HG02840 (cell line): ENCODE measurements around the gene CPED1.

Experiments
- ATAC-seq: cut with Tn5 transposase; IDR thresholded peaks from one replicate; pipeline ENCODE4 v1.9.1; 2021; ENCODE audit warnings: mild to moderate bottlenecking, moderate library complexity, moderate number of reproducible peaks; ENCODE audit not compliant: unreplicated experiment, low FRiP score

CPED1 gene

DNA sequence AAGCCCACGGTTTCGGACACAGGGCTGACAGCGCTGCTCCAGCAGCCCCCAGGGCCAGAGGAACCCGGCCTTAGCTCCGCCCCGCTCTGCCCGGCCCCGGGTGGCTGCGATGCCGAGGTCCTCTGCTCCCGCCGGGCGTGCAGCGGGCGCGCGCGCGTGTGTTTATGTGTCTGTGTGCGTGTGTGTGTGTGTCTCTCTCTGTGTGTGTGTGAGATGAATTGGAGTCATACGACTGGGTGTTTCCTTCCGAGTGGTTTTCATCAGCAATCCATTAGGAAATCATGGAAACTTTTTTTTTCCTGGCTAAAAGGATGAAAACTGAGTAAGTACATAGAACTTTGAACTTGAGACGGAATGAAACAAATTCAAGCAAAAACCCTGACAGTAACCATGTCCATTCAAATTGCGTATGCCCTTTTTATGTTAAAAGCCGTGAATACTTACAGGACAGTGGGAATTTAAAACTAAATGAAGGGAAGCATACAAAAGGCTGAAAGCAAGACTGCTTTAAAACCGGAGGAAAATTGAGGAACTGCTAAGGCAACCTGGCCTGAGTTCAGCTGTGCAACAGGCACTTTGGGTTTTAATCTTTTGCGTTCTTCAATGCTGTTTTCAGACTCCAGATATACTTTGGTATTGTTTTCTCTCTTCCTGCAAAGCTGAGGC is at the start of gene CPED1:
CPED1 (plus strand) TSS at position 121 of the 666 bp plus-strand sequence. CDS start 911 bp downstream, outside the sequence.
- ATAC-seq = no peak

DNA sequence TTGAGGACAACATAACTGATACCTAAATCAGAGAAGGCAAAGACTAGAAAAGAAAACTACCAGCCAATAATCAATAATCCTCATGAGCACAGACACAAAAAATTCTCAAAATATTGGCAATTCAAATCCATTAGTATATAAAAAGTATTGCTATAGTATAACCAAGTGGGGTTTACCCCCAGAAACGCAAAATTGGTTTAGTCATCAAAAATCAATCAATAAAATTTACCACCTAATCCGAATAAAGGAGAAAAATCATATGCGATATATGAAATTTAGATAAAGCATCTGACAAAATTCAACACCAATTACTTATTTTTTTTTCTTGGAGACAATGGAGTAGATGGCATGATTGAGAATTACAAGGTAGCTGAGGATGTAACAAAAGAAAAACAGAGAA is 49.2 kb upstream of the CPED1 start:
- ATAC-seq = no peak

DNA sequence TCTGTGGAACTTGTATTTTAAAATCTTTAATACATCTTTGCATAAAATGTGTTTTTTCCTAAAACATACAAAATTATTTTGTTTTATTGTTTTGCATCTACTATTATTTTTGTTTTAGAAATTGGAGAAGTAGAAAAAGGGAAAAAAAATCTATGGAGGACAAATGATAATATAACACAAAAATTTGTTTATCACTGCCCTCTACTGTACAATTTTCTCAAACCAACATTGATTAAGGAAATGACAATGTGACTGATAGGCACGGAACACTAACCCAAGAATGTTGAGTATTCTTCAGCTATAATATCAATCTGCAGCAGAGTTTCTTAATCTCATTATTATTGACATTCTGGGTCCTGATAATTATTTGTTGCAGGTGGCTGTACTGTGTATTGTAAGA is 47.4 kb upstream of the CPED1 start:
- ATAC-seq = no peak

DNA sequence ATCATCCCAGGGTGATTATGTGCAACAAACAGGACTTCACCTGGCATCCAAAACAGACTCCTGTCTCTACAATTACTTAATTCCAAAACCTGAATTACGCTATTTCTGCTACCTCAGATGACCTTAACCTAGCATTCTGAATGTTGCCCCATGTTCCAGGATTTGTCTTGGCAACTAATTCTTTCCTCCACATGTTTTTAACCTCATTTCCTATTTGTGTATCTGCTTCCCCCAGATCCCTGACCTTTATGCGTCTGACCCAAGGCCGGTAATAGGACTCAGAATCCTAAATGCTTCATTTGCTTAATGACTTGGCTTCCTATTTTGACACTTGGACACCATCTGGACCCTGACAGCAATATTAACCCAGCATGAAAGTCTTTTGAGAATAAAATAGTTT is 46.7 kb upstream of the CPED1 start:
- ATAC-seq = no peak

DNA sequence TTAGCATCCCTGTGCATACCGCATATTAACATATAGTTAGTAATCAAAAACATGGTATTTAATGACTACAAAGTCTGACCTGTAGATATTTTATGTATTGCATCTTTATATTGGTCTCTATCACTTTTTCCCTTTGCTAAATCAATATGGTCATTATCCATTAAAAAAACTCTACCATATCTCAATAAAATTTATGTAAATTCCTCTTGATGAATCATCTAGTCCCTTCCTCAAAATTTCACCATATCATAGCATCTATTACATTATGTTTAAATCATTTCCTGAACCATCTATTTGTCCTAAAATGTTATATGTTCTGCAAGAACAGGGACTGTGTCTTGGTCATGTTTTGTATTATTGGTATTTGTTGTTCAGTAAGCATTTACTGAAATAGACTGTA is 45.6 kb upstream of the CPED1 start:
- no peak for ATAC-seq

DNA sequence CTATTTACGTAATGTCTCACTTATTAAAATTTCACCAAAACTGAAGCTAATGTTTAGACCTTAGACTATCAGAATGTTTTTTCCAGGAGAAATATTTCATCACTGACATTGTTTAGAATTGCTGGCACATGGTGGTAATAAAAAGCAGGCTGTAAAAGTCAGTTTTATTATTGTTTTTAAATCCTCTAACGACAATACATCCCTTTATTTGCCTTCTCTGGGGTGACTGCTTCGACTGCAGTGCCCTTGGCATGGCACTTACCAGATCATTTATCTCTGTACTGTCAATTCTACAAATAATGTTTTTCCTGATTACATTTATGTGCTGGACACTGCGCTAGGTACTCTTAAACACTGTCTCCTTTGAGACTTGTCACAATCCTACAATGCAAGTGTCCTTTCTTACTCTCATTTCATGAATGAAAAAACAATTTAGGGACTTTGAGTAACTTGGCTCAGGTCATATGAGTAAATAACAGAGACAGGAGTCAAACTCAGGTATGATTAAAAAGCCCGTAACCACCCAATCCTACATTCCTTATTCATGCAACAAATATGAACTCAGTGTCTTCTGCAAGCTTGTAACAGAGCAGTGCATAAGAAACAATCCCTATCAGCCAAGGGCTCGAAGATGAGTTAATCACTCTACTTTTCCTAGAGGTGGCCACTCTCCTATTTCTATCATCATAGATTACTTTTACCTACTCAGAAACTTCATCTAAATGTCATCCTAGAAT is 43.5 kb upstream of the CPED1 start:
- ATAC-seq = no peak

DNA sequence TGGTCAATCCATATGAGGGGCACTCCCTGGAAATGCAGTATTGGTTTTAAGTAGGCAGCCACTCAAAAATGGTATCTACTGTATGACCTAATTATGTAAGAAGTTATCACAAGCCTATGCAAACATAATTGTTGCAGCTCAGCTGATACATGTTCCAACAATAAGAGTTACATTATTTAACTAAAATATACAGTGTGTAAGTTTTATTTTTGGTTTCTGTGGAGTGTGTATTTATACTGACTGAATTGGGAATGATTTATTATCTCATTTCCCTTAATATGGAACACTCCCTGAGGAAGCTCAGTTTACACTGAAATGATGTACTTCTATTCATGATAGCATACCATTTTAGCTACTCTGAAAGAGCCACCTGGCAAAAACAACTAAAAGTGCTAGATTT is 40.5 kb upstream of the CPED1 start:
- ATAC-seq = no peak

DNA sequence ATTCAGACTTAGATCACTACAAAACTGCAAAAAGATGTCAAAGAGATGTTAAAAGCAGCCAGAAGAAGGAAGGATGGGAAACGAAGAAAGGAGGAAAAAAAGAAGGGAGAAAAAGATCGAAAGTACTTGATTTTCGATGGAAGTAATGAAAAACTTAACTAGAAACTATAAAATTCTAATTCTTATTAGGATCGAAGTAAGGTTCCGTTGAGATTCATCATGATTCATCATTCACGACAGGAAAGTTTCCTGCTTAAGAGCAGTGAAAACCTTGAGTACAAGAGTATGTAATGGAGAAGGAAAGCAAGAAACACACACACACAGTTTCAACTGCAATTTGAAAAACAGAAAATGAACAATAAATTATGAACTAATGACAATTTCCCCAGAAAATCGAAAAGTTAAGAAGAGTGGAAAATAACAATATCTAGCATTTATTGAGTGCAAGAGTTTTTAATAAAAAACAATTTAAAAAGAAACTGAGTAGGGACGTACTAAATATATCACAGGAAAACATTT is 39.1 kb upstream of the CPED1 start:
- ATAC-seq = no peak

DNA sequence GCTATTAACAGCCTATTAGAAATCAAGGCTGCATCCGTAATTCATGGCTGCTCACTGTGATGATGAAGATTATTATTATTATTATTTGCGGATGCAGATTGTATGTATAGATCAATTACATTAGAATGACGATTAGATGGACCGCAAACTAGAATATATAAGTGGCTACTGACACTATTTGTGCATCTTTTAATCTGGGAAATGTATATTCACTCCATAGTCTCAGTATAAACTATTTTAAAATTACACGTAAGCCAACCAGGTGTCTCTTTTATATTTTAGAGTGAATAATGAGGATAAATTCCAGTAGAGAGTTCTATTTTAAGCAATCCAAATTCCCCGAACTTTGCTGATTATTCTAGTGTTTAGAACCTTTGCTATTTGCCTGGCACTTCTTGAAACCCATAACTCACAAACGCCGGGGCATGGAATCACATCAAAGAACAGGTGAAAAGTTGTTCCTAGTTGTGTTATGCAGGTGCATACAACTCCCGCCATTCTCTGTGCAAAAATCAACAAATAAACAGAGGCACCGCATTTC is 38.4 kb upstream of the CPED1 start:
- no peak for ATAC-seq

DNA sequence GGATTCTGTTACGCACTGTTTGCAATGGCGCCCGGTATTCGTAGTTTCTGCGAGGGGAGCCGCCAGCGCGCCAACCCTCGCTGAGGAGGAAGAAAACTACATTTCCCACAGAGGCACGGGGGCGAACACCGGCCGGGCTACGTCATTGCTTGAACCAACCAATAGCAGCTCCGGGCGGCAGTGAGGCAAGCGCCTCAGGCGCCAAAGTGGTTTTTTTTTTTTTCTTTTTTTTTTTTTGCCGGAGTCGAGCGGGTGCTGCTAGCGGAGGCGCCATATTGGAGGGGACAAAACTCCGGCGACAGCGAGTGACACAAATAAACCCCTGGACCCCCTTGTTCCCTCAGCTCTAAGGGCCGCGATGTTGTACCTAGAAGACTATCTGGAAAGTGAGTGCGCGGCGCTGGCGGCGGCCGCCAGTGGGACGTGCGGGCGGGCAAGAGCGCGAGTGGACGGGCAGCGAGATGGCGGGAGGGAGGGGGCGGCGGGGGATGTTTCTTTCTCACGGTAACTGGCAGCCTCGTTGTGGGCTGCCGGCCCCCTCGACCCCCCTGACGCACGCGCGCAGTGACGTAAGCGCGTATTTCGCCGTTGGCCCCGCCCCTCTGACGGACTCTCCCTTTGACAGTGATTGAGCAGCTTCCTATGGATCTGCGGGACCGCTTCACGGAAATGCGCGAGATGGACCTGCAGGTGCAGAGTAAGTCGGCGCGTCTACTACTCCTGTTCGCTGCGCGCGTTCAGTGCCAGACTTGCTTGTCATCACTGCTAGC is 37.8 kb upstream of the CPED1 start, which contains the start of gene ING3:
ING3 (plus strand) TSS at position 239 of the 770 bp plus-strand sequence; CDS start at position 359, 120 bp downstream.
- ATAC-seq = peak; percentile 98

DNA sequence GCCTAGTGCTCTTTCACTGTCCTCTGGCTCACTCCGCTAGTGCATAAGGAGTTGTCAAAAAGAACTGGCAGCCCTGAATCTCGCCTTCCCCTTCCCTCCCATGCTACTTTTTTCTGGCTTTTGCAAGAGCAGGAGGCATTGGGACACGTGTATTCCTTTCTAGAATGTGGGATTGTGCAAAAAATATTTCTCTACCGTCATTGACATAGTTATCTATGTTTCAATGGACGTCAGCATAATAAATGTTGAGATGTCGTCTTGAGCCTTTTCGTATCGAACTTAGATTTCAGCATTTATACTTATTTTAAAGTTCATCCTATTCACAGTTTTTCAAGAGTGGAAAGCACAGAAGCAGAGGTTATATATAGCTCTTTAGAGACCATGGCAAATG is 37.2 kb upstream of the CPED1 start:
- no peak for ATAC-seq

DNA sequence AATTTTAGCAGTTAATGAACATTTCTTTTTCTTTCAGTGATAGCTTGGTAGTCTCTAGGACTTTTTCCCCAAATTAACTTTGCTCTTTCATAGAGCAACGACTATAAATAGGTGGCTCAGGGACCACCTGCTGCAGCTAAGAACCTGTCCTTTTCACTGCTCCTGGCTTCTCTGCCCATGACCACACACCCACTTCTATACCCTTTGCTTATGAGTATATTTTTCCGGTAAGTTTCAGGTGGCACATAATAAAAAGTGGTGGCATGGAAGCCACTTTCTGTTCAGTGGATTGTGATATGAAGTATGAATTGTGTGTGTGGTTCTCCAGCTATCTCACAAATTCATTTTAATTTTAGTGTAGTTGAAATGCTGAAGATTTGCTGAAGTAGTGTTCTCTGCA is 36.7 kb upstream of the CPED1 start:
- no peak for ATAC-seq

DNA sequence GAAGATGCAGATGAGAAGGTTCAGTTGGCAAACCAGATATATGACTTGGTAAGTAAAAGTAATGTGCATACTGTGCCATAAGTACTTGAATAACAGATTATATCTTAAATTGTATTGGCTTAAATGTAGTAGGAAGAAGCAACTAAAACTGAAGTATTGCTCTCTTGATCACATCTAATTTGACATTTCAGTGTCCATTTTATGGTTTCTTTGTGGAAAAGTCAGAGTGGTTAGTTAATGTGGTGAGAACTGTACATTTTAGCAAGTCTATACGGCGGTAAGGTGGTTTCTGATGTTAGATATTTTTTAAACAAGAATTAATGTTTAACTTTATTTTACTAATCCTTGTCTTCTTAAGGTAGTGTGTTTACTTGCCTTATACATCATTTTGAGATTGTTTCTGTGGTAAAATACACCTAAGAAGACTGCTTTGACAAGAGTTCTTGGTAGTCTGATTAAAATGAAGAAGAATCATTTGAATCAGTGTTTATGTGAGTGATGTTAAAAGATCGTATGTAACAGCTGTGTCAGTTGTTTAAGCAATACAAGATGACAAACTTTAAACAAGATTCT is 32.8 kb upstream of the CPED1 start:
- ATAC-seq = peak; percentile 46

DNA sequence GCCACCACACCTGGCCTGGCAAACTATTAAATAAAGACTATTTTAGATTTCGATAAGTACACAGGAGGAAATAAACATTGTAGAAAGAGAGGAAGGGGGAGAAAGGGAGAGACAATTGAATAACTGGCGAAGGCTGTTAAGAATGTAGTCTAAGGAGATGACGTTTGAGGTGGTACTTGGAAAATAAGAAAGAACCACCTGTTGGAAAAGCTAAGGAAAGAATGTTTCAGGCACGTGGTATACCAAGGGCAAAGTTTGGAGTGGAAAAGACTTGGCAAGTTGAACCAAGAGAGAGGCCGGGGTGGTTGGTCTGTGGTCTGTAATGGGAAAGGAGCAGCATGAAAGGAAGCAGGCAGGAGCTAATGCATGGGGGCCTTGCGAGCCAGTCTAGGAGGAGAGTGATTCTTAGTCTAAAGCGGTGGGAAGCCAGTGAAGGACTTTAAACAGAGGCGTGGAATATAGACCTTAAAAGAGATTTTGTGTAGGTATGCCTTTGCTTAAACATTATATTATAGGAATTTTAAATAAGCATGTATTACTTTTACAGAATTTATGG is 28.5 kb upstream of the CPED1 start:
- no peak for ATAC-seq

DNA sequence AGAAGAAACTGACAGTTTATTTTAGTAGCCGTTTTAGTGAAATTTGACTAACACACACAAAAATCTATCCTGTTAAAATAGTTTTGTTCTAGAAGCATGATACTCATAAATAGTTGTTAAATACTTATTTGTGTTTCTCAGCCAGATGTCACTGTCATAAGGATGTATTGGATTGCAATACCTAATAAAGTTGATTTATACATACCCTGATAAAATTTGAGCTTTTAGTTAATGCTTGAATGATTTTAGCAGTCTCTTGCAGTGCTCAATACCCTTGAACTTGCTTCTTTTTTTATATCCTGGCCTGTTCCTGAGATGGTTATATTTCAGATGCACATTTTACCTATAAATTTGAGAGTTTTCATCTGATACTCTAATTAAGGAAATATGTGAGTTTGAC is 27.8 kb upstream of the CPED1 start:
- ATAC-seq = no peak

DNA sequence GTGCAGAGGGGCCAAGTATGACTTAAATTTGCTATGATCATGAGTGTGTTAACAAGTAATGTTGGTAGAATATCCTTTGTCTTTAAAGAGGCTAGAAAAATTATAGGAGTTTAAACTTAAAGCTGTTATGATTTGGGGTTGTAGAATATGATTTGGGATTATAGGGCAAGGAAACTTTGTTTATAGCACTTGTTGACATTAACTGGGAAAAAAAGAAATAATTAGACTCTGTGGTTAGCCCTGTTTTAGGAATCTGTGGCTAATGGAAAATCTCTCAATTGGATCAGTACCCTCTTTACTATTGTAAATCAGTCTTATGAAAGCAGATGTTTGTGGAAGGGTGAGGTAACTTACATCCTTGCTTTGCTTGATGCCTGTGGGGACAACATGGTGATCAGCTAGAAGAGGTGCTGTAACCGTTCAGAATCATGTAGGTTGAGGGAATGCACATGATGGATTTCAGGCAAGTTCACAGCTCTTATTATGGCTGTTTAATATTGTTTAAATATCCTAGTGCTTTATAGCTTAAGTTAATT is 26.8 kb upstream of the CPED1 start:
- no peak for ATAC-seq

DNA sequence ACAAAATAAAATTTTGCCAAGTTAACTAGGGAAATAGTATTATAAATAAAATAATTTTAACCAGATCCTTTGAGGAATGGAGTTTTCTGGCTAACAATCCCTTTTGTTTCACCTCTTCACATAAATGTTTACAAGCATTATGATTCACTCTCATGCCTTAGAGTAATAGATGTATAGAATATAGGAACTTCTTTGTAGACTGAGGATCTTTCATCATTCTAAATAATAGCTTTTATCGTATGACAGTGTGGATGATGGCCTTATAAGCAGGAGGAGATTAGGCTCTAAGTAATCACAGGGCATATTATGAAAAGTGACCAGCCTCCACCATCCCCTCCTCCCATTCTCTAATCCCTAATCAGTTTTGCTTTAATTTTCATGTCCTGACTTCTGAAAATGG is 24.4 kb upstream of the CPED1 start:
- ATAC-seq = no peak

DNA sequence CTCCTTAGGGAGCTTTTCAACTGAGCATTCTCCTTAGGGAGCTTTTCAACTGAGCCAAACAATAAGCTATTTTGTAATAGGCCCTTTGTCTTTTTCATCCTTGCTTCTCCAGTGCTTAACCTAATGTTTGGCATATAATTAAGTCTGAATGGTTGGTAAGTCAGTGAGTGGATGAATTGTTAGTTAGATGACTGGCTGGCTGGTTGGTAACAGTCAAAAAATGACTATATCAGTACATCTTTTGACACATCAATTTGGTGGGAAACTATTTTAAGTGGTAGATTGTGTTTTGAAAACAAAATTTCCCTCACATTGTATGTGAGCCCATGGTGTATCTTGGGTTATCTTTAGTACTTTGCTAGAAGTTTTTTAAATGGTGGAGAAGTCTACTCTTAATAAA is 21.6 kb upstream of the CPED1 start:
- no peak for ATAC-seq

DNA sequence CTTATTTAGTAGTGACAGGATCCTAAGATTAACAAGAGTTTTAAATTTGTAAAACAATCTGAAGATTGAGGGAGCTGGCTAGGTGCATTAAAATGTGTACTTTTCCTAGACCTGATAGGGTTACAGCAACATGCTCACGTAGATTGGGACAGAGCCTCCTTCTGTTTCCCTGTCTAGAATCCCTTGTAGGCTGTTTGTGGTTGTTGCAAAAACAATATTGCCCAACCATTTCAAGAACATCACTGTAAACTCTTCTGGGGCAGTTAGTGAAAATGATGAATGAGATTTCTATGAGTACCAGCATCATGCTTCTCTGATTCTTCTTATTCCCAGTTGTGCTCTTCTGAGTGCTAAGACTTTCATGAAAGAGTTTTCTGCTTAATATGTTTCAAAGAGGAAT is 14.7 kb upstream of the CPED1 start:
- no peak for ATAC-seq
